ENCODE results near the gene IP6K1. TPM values are rescaled to one million over a fixed set of nuclear protein-coding genes. Genes with fewer than 3 reads are reported as not detected.

The IP6K1 gene
- total RNA-seq, 1 donor from 2014 or later, result 37.5 TPM

DNA sequence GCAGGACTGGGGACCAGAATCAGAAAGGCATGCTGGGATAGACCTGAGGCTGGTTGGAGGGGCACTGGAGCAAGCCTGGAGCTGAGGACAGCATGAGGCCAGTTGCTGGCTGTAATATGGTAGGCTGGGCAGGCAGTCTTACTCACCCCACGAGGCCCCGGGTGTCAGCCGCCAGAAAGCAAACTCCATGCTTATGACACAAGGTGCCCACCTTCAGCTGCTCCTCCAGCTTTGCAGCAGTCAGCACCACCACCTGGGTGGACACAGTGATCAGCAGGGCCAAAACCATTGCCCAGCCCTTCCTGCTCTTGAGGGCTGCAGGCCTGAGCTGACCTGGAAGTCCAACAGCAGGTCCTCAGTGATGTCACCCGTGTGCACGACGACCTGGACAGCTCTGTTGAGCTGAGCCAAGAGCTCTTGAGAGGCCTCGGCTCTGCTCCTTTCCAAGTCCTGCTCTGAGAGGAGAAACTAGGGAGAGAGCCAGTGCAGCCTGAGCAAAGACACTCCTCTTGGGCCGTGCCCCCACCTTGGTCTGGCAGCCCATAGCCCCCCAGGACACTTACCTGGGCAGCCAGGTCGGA, 26.7 kb upstream of the IP6K1 start:
- H3K27ac ChIP-seq, result peak overlapping the region; percentile 90
- DNase-seq (peak; percentile 71), ATAC-seq (peak; percentile 83 to 89)
- H3K36me3 ChIP-seq, result peaks cover 41% of the 10 kb centered on the region
- no peak for TF ChIP-seq CTCF (IDR thresholded peaks at IDR 0.05)
- peaks cover 46% of the 10 kb centered on the region for H3K4me1 ChIP-seq
- intact Hi-C loops (cut with DNase I), result no loop called here
- H3K4me3 ChIP-seq, result peak overlapping the region; percentile 67
- H3K27me3 ChIP-seq (ENCODE audit: low read depth), result no peaks in the 10 kb centered on the region
- H3K9me3 ChIP-seq, result no peaks in the 10 kb centered on the region

GRCh38 chr3:49807431-49808114, 21.2 kb upstream of the IP6K1 start:
- intact Hi-C loops (cut with DNase I), result no loop called here
- Histone ChIP-seq H3K36me3 (peaks cover 40% of the 10 kb centered on the region), H3K27ac (peak overlapping the region; percentile 92), H3K4me1 (peaks cover 72% of the 10 kb centered on the region), H3K9me3 (no peaks in the 10 kb centered on the region), H3K27me3 (ENCODE audit: low read depth) (no peaks in the 10 kb centered on the region), H3K4me3 (no peak overlapping the region)
- DNase-seq, result no peak
- no peak for ATAC-seq
- TF ChIP-seq CTCF (IDR thresholded peaks at IDR 0.05), result no peak

- Histone ChIP-seq H3K4me1 (peaks cover 65% of the 10 kb centered on the region), H3K27ac (peak overlapping the region; percentile 92)
- intact Hi-C loops (cut with DNase I), result no loop called here
These were observed 20.5 kb upstream of the IP6K1 start for GRCh38 chr3:49806850-49807249.

GRCh38 chr3:49805897-49806701, 19.8 kb upstream of the IP6K1 start:
- H3K9me3 ChIP-seq, result no peaks in the 10 kb centered on the region
- intact Hi-C loops (cut with DNase I), result no loop called here
- peak overlapping the region; percentile 96 for H3K4me3 ChIP-seq
- no peaks in the 10 kb centered on the region for H3K27me3 ChIP-seq (ENCODE audit: low read depth)
- TF ChIP-seq CTCF (IDR thresholded peaks at IDR 0.05), result no peak
- peak overlapping the region; percentile 92 for H3K27ac ChIP-seq
- peaks cover 58% of the 10 kb centered on the region for H3K4me1 ChIP-seq
- DNase-seq (peak; percentile 56), ATAC-seq (no peak)
- H3K36me3 ChIP-seq, result peaks cover 26% of the 10 kb centered on the region

More at GRCh38 chr3:49806850-49807249, 20.5 kb upstream of the IP6K1 start:
- DNase-seq (no peak), ATAC-seq (no peak)
- TF ChIP-seq CTCF (IDR thresholded peaks at IDR 0.05), result no peak
- peaks cover 33% of the 10 kb centered on the region for H3K36me3 ChIP-seq
- no peaks in the 10 kb centered on the region for H3K9me3 ChIP-seq
- H3K27me3 ChIP-seq (ENCODE audit: low read depth), result no peaks in the 10 kb centered on the region
- no peak overlapping the region for H3K4me3 ChIP-seq

DNA sequence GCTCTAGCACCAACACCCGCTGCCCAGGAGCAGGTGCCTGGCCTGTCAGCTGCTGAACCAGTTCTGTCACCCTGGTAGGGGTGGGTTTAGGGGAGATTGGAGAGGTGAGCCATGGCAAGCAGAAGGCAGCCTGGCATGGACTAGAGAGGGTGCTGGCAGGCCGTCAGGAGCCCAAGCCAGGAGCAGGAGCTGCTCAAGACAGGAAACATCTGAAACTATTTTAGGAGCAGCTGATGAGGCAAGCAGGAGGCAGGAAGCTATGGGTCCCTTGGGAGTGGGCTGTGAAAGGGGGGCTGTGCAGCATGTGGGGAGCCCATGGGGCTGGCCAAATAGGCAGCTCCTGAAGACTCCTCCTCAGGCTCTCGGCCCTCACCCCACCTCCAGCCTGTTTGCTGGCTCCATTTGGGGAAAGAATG, 19.0 kb upstream of the IP6K1 start:
- ATAC-seq (peak; percentile 36 to 39), DNase-seq (peak; percentile 79)
- no peaks in the 10 kb centered on the region for H3K9me3 ChIP-seq
- peaks cover 55% of the 10 kb centered on the region for H3K4me1 ChIP-seq
- no peak for TF ChIP-seq CTCF (IDR thresholded peaks at IDR 0.05)
- H3K4me3 ChIP-seq, result peak overlapping the region; percentile 96
- intact Hi-C loops (cut with DNase I), result no loop called here
- peaks cover 18% of the 10 kb centered on the region for H3K36me3 ChIP-seq
- no peaks in the 10 kb centered on the region for H3K27me3 ChIP-seq (ENCODE audit: low read depth)
- H3K27ac ChIP-seq, result peak overlapping the region; percentile 92

Data from lower lobe of right lung (tissue), 2 donors.